MCF 10A (cell line): ENCODE data around the gene PROM1. TPM values are rescaled to one million over a fixed set of nuclear protein-coding genes. Genes with fewer than 3 reads are reported as not detected.

ENCODE experiments used
- BruUV-seq: library from RNA; stranded (reverse); fragments of 400-500 nt; replicated peaks from 2 replicates; lab custom pipeline; 2021; lab: Mats Ljungman, UMichigan
- CTCF ChIA-PET: fragments of 300-600 bp; sonication (Branson Sonifier 250); formaldehyde crosslinking; extraction: SDS; loops from one replicate; lab custom pipeline; 2021; ENCODE audit warnings: antibody characterized with exemption, inconsistent platforms; lab: Yijun Ruan, JAX
- POLR2A ChIA-PET: fragments of 300-600, 350-650 bp; sonication (Branson Sonifier 250); formaldehyde crosslinking; extraction: SDS; loops from one replicate; lab custom pipeline; 2020; ENCODE audit warnings: antibody characterized with exemption, inconsistent platforms; lab: Yijun Ruan, JAX
- DNase-seq: peaks from one replicate; pipeline ENCODE4 v3.0.0-alpha.2; 2018; ENCODE audit not compliant: unreplicated experiment
- H3K27ac Mint-ChIP-seq: one replicate; pipeline ENCODE4 v1.8.0; 2022; ENCODE audit warnings: mild to moderate bottlenecking, low read depth, mixed read lengths; ENCODE audit not compliant: unreplicated experiment
- H3K27me3 Mint-ChIP-seq: one replicate; pipeline ENCODE4 v1.8.0; 2022; ENCODE audit warnings: mixed read lengths; ENCODE audit not compliant: insufficient read depth, unreplicated experiment
- H3K36me3 Mint-ChIP-seq: one replicate; pipeline ENCODE4 v1.8.0; 2022; ENCODE audit warnings: mild to moderate bottlenecking, moderate library complexity, mixed read lengths; ENCODE audit not compliant: insufficient read depth, unreplicated experiment
- H3K4me1 Mint-ChIP-seq: one replicate; pipeline ENCODE4 v1.8.0; 2022; ENCODE audit warnings: mixed read lengths; ENCODE audit not compliant: insufficient read depth, unreplicated experiment
- H3K4me3 Mint-ChIP-seq: one replicate; pipeline ENCODE4 v1.8.0; 2022; ENCODE audit warnings: mild to moderate bottlenecking, moderate library complexity, mixed read lengths; ENCODE audit not compliant: unreplicated experiment
- H3K9me3 Mint-ChIP-seq: one replicate; pipeline ENCODE4 v1.8.0; 2022; ENCODE audit warnings: mixed read lengths; ENCODE audit not compliant: unreplicated experiment
- CTCF ChIP-seq: fragments of 200-600 bp; IDR thresholded peaks from one replicate; pipeline ENCODE4 v1.8.0; 2022; ENCODE audit warnings: antibody characterized with exemption, mild to moderate bottlenecking; ENCODE audit not compliant: unreplicated experiment
- intact Hi-C: fragments of 100-400 bp; cut with micrococcal nuclease; formaldehyde crosslinking; loops from 2 replicates; pipeline ENCODE4 v1.14.1; 2022
- total RNA-seq: library from RNA; stranded (reverse); gene quantifications from 2 replicates; pipeline ENCODE4 v1.2.3, GENCODE V29; 2022

Gene PROM1
- total RNA-seq, 1 experiment from 2014 or later, result not detected

GRCh38 chr4:16037901-16038300 is 45.9 kb downstream of the PROM1 start:
- H3K4me1 Mint-ChIP-seq, result no peaks in the 10 kb centered on the region
- H3K27ac Mint-ChIP-seq, result no peak overlapping the region
- no peak for TF ChIP-seq CTCF
- POLR2A ChIA-PET, result no interaction called here
- CTCF ChIA-PET, result no interaction called here
- H3K9me3 Mint-ChIP-seq, result no peaks in the 10 kb centered on the region
- intact Hi-C loops, result no loop called here
- H3K4me3 Mint-ChIP-seq, result no peak overlapping the region
- DNase-seq, result no peak
- H3K36me3 Mint-ChIP-seq, result no peaks in the 10 kb centered on the region
- no peaks in the 10 kb centered on the region for H3K27me3 Mint-ChIP-seq
- BruUV-seq, result no TSS peak

- no peak overlapping the region for H3K4me3 Mint-ChIP-seq
- no peaks in the 10 kb centered on the region for H3K27me3 Mint-ChIP-seq
- POLR2A ChIA-PET, result no interaction called here
- H3K27ac Mint-ChIP-seq, result no peak overlapping the region
- no TSS peak for BruUV-seq
- TF ChIP-seq CTCF, result no peak
- no peak for DNase-seq
- CTCF ChIA-PET, result no interaction called here
- no peaks in the 10 kb centered on the region for H3K36me3 Mint-ChIP-seq
- H3K4me1 Mint-ChIP-seq, result no peaks in the 10 kb centered on the region
- intact Hi-C loops, result no loop called here
- no peaks in the 10 kb centered on the region for H3K9me3 Mint-ChIP-seq
Measured at GRCh38 chr4:16035843-16036242, 48.0 kb downstream of the PROM1 start.

- H3K9me3 Mint-ChIP-seq, result no peaks in the 10 kb centered on the region
- CTCF ChIA-PET, result interaction anchor here (0.6 kb wide), 1 partner anchor 105 kb away, joined by 4 read pairs; no protein-coding TSS in a partner anchor
- H3K27ac Mint-ChIP-seq, result no peak overlapping the region
- H3K27me3 Mint-ChIP-seq, result no peaks in the 10 kb centered on the region
- no peak overlapping the region for H3K4me3 Mint-ChIP-seq
- no peak for TF ChIP-seq CTCF
- peak; percentile 23 for DNase-seq
- POLR2A ChIA-PET, result no interaction called here
- H3K4me1 Mint-ChIP-seq, result no peaks in the 10 kb centered on the region
- intact Hi-C loops, result no loop called here
- H3K36me3 Mint-ChIP-seq, result no peaks in the 10 kb centered on the region
- BruUV-seq, result no TSS peak
Measured at GRCh38 chr4:16034010-16034748, 49.6 kb downstream of the PROM1 start.

GRCh38 chr4:16032396-16032770 is 51.4 kb downstream of the PROM1 start:
- no peak for TF ChIP-seq CTCF
- Mint-ChIP-seq H3K4me1 (peaks cover 2% of the 10 kb centered on the region), H3K27me3 (no peaks in the 10 kb centered on the region), H3K4me3 (no peak overlapping the region), H3K9me3 (no peaks in the 10 kb centered on the region), H3K36me3 (no peaks in the 10 kb centered on the region), H3K27ac (no peak overlapping the region)
- ChIA-PET POLR2A (no interaction called here), CTCF (interaction anchor here (3.0 kb wide), 1 partner anchor 233 kb away, joined by 15 read pairs; no protein-coding TSS in a partner anchor)
- intact Hi-C loops, result no loop called here
- no peak for DNase-seq
- BruUV-seq, result no TSS peak
